ENCODE data around the gene RACK1. TPM values are rescaled to one million over a fixed set of nuclear protein-coding genes. Genes with fewer than 3 reads are reported as not detected.

The RACK1 gene
- total and polyA plus RNA-seq, 2 of the 4 experiments (the other 2 are of a cell fraction), result 4,263 to 9,350 TPM

- intact Hi-C loops (cut with micrococcal nuclease), result no loop called here
- dilution Hi-C loops (cut with HindIII; ENCODE audit: low sequenced_read_pairs, unreplicated experiment), result no loop called here
- Histone ChIP-seq H3K79me1 (ENCODE audit: low read depth in 1 of 2, low read length in 2 of 2) (no peaks in the 10 kb centered on the region), H4K5ac (ENCODE audit: low read depth, low read length) (no peak overlapping the region), H2AK9ac (replicated peaks; ENCODE audit: low read depth, low read length, poor library complexity) (no peak overlapping the region), H4K20me1 (ENCODE audit: insufficient read depth, low read length) (no peaks in the 10 kb centered on the region), H3K9ac (ENCODE audit: low read depth, low read length) (no peak overlapping the region), H3K4ac (ENCODE audit: low read depth, low read length) (no peak overlapping the region), H4K8ac (ENCODE audit: low read depth in 2 of 2, low read length in 2 of 2) (no peak overlapping the region), H3K4me3 (ENCODE audit: insufficient read depth, low read depth, low read length) (no peak overlapping the region), H2BK120ac (ENCODE audit: low read depth, low read length) (no peak overlapping the region), H3K9me1 (ENCODE audit: insufficient read depth, low read length) (no peaks in the 10 kb centered on the region), H3K14ac (replicated peaks; ENCODE audit: low read depth, low read length) (no peak overlapping the region), H3K27ac (ENCODE audit: insufficient read depth, low read length) (no peak overlapping the region), H3K4me2 (ENCODE audit: low read depth, low read length) (no peak overlapping the region), H4K91ac (ENCODE audit: insufficient read depth, low read depth, low read length) (no peak overlapping the region), H2BK15ac (ENCODE audit: low read depth, low read length) (no peak overlapping the region), H2AFZ (replicated peaks; ENCODE audit: low read length, poor library complexity) (no peak overlapping the region), H3K27me3 (ENCODE audit: control insufficient read depth, insufficient read depth, low read length) (no peaks in the 10 kb centered on the region; the same call in 1 of the 2 replicates), H2AK5ac (ENCODE audit: low read depth, low read length) (no peak overlapping the region), H3K56ac (ENCODE audit: extremely low read depth, insufficient read depth, low read length) (no peak overlapping the region), H3K9me3 (ENCODE audit: control insufficient read depth, insufficient read depth, low read length) (no peaks in the 10 kb centered on the region), H3K36me3 (ENCODE audit: control insufficient read depth, insufficient read depth, low read length) (no peaks in the 10 kb centered on the region), H2BK5ac (ENCODE audit: low read depth, low read length, poor library complexity, severe bottlenecking) (no peak overlapping the region), H3K23ac (ENCODE audit: low read depth, low read length) (no peak overlapping the region), H3K4me1 (ENCODE audit: control insufficient read depth, insufficient read depth, low read length) (no peaks in the 10 kb centered on the region), H3K18ac (ENCODE audit: low read depth, low read length) (no peak overlapping the region), H2BK20ac (ENCODE audit: low read depth, low read length) (no peak overlapping the region)
- CTCF ChIA-PET, result no interaction called here
- TF ChIP-seq MAZ (IDR thresholded peaks at IDR 0.05; ENCODE audit: borderline replicate concordance, low read depth, low read length) (no peak), MXI1 (IDR thresholded peaks at IDR 0.05; ENCODE audit: borderline replicate concordance, low read depth, low read length) (no peak), SMC3 (IDR thresholded peaks at IDR 0.05; ENCODE audit: low read depth, low read length) (no peak), CHD1 (IDR thresholded peaks at IDR 0.05; ENCODE audit: low read depth, low read length) (no peak), BHLHE40 (IDR thresholded peaks at IDR 0.05; ENCODE audit: low read depth, low read length) (no peak), RAD21 (IDR thresholded peaks at IDR 0.05; ENCODE audit: low read length) (no peak), RCOR1 (IDR thresholded peaks at IDR 0.05; ENCODE audit: insufficient replicate concordance, low read length) (no peak), CEBPB (IDR thresholded peaks at IDR 0.05; ENCODE audit: low read depth, low read length) (no peak), NFE2L2 (IDR thresholded peaks at IDR 0.05; ENCODE audit: low read depth, low read length) (no peak), CTCF (conservative IDR thresholded peaks at IDR 0.05; ENCODE audit: low read depth, low read length) (no peak), POLR2A (IDR thresholded peaks at IDR 0.05; ENCODE audit: low read depth, low read length) (no peak), ELK1 (IDR thresholded peaks at IDR 0.05; ENCODE audit: borderline replicate concordance, low read depth, low read length) (no peak), FOS (IDR thresholded peaks at IDR 0.05; ENCODE audit: low read depth, low read length) (no peak), MAFK (IDR thresholded peaks at IDR 0.05; ENCODE audit: low read depth, low read length) (no peak), RFX5 (IDR thresholded peaks at IDR 0.05; ENCODE audit: low read depth, low read length) (no peak)
- TF ChIP-seq, protein P1, sequence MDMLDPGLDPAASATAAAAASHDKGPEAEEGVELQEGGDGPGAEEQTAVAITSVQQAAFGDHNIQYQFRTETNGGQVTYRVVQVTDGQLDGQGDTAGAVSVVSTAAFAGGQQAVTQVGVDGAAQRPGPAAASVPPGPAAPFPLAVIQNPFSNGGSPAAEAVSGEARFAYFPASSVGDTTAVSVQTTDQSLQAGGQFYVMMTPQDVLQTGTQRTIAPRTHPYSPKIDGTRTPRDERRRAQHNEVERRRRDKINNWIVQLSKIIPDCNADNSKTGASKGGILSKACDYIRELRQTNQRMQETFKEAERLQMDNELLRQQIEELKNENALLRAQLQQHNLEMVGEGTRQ (IDR thresholded peaks at IDR 0.05; ENCODE audit: low read depth, low read length), result no peak
- DNase-seq (no peak), ATAC-seq (ENCODE audit: low read depth) (no peak)
- in situ Hi-C loops (cut with MboI; ENCODE audit: low sequenced_read_pairs), result no loop called here
- POLR2A ChIA-PET (ENCODE audit: unreplicated experiment), result no interaction called here
- WGBS, 2 experiments (ENCODE audit: extremely low coverage in 2 of 2, insufficient read length in 1 of 2), result 66% methylated on average over 5 of the region's 12 CpGs; no CpG with 5 or more reads in 1 of the 2 experiments
- BruUV-seq (replicated peaks), result no TSS peak
Observed at GRCh38 chr5:181199881-181200638, 43.6 kb downstream of the RACK1 start.
